ENCODE data around the gene PRRT3. TPM values are rescaled to one million over a fixed set of nuclear protein-coding genes. Genes with fewer than 3 reads are reported as not detected.

Gene PRRT3
- total and polyA plus RNA-seq, 2 of the 13 experiments (the other 11 are each of a cell fraction or from before 2014, with no cell fraction given), result 0.22 to 0.44 TPM

- TF ChIP-seq MAX (IDR thresholded peaks at IDR 0.05) (peak; percentile 33), NR2F6 (IDR thresholded peaks at IDR 0.05) (no peak), NR2F6 (CRISPR knock-in tag; IDR thresholded peaks at IDR 0.05) (0 out of 2 replicates have a peak, but pooled peaks have one; percentile 16), HES4 (CRISPR knock-in tag; IDR thresholded peaks at IDR 0.05; ENCODE audit: borderline replicate concordance) (peak; percentile 77; the same call in 1 of the 2 replicates), CENPT (CRISPR knock-in tag; IDR thresholded peaks at IDR 0.05; ENCODE audit: low read depth) (no peak), GATAD2A (CRISPR knock-in tag; IDR thresholded peaks at IDR 0.05) (no peak; the same call in 1 of the 2 replicates), HMG20B (CRISPR knock-in tag; conservative IDR thresholded peaks at IDR 0.05) (no peak), ZBTB25 (CRISPR knock-in tag; IDR thresholded peaks at IDR 0.05) (no peak), ZNF34 (CRISPR knock-in tag; IDR thresholded peaks at IDR 0.05; ENCODE audit: borderline replicate concordance) (no peak), ZNF280B (CRISPR knock-in tag; IDR thresholded peaks at IDR 0.05; ENCODE audit: borderline replicate concordance) (no peak), HNRNPL (IDR thresholded peaks at IDR 0.05; ENCODE audit: low read depth, low read length) (peak; percentile 88), HHEX (CRISPR knock-in tag; IDR thresholded peaks at IDR 0.05) (no peak), ZNF564 (CRISPR knock-in tag; IDR thresholded peaks at IDR 0.05) (peak; percentile 22; the same call in 1 of the 2 replicates), GABPA (IDR thresholded peaks at IDR 0.05; ENCODE audit: low read depth, low read length) (no peak), GABPA (CRISPR knock-in tag; IDR thresholded peaks at IDR 0.05; ENCODE audit: low read depth) (peak; percentile 27; the same call in 1 of the 2 replicates), TBX3 (IDR thresholded peaks at IDR 0.05; ENCODE audit: borderline replicate concordance) (no peak), ZNF543 (CRISPR knock-in tag; IDR thresholded peaks at IDR 0.05) (peak; percentile 66; the same call in 1 of the 2 replicates), ZNF12 (CRISPR knock-in tag; IDR thresholded peaks at IDR 0.05) (peak; percentile 36; the same call in 1 of the 2 replicates), THAP11 (CRISPR knock-in tag; IDR thresholded peaks at IDR 0.05) (peak; percentile 47; the same call in 1 of the 2 replicates), KAT2B (IDR thresholded peaks at IDR 0.05; ENCODE audit: borderline replicate concordance, low read depth, low read length) (no peak), ZNF318 (CRISPR knock-in tag; IDR thresholded peaks at IDR 0.05) (peak; percentile 58; the same call in 1 of the 2 replicates)
These were observed 19.2 kb downstream of the PRRT3 start (continued) for GRCh38 chr3:9932843-9933560.

Measured in HepG2 (cell line).